K562 (cell line): ENCODE measurements around the gene HPS1. TPM values are rescaled to one million over a fixed set of nuclear protein-coding genes. Genes with fewer than 3 reads are reported as not detected.

ENCODE experiments used
- ATAC-seq: fragments of 200-7000 bp; cut with Tn5 transposase; 3 replicates; pipeline ENCODE4 v1.9.1; 2020; ENCODE audit warnings: moderate library complexity
- BruUV-seq: library from RNA; stranded (reverse); fragments of 400-500 nt; replicated peaks from 2 replicates; lab custom pipeline; 2021; lab: Mats Ljungman, UMichigan
- CTCF ChIA-PET: fragments of 300-600 bp; formaldehyde crosslinking; extraction: SDS; loops from one replicate; lab custom pipeline; 2021; ENCODE audit warnings: low intra/inter-chr PET ratio; lab: Yijun Ruan, JAX
- POLR2A ChIA-PET: fragments of 300-600, 350-650 bp; sonication (Branson Sonifier 250); formaldehyde crosslinking; extraction: SDS; loops from one replicate; lab custom pipeline; 2021; ENCODE audit warnings: antibody characterized with exemption, inconsistent platforms; lab: Yijun Ruan, JAX
- DNase-seq, 4 experiments: peaks; one replicate each; pipeline versions ENCODE4 v3.0.0 to v3.0.0-alpha.2; 2011 to 2018; ENCODE audit warnings: low spot score in 3 of 4, mixed read lengths in 3 of 4; ENCODE audit errors: extremely low read depth in 1 of 4
- FAIRE-seq: peaks from 2 replicates; lab custom pipeline; 2011; peaks lifted over from hg19 to GRCh38; lab: Jason Lieb, UNC
- H2AFZ ChIP-seq: 2 replicates; pipeline ENCODE4 v1.6.0; 2011; ENCODE audit warnings: low read depth, low read length, control low read depth, inconsistent platforms
- H3K27ac ChIP-seq: fragments of 200-600 bp; 3 replicates; pipeline ENCODE4 v1.8.0; 2011; ENCODE audit warnings: low read depth, mild to moderate bottlenecking, control low read depth, inconsistent platforms, low read length, moderate library complexity, mixed read lengths; ENCODE audit errors: extremely low read depth
- H3K27me3 ChIP-seq, 2 experiments: fragments of 300-600 bp in 1 of 2; 2 replicates in 1 of 2; 3 replicates in 1 of 2; pipeline versions ENCODE4 v1.6.0 to v1.8.0; 2011; ENCODE audit warnings: inconsistent platforms in 2 of 2, low read length in 2 of 2, mild to moderate bottlenecking in 1 of 2, mixed read lengths in 1 of 2, moderate library complexity in 1 of 2; ENCODE audit not compliant: control insufficient read depth in 2 of 2, insufficient read depth in 2 of 2
- H3K36me3 ChIP-seq: fragments of 300-600 bp; 3 replicates; pipeline ENCODE4 v1.8.0; 2011; ENCODE audit warnings: mild to moderate bottlenecking, low read length, inconsistent platforms; ENCODE audit not compliant: control insufficient read depth, insufficient read depth
- H3K4me1 ChIP-seq, 2 experiments: fragments of 200-600 bp in 1 of 2; replicated peaks in 1 of 2; 2 replicates in 1 of 2; 3 replicates in 1 of 2; pipeline versions ENCODE4 v1.5.1 to v1.8.0; 2011; ENCODE audit warnings: inconsistent platforms in 2 of 2, low read length in 2 of 2, mild to moderate bottlenecking in 1 of 2, mixed read lengths in 1 of 2, moderate library complexity in 1 of 2; ENCODE audit not compliant: control insufficient read depth in 2 of 2, insufficient read depth in 2 of 2
- H3K4me2 ChIP-seq: 2 replicates; pipeline ENCODE4 v1.6.1; 2011; ENCODE audit warnings: low read length, control low read depth, inconsistent platforms, mixed read lengths; ENCODE audit not compliant: insufficient read depth
- H3K4me3 ChIP-seq: fragments of 200-600 bp; sonication (generic), shearing (Covaris generic); 2 replicates; pipeline ENCODE4 v1.5.1; 2016; ENCODE audit warnings: control low read depth, inconsistent platforms
- H3K79me2 ChIP-seq: fragments of 200-600 bp; 3 replicates; pipeline ENCODE4 v1.8.0; 2011; ENCODE audit warnings: low read length, inconsistent platforms; ENCODE audit not compliant: control insufficient read depth, insufficient read depth
- H3K9ac ChIP-seq, 2 experiments: 2 replicates each; pipeline versions ENCODE4 v1.6.0 to v1.6.1; 2011; ENCODE audit warnings: low read depth in 2 of 2, low read length in 2 of 2, control low read depth in 1 of 2, inconsistent platforms in 1 of 2, mild to moderate bottlenecking in 1 of 2, mixed read lengths in 1 of 2; ENCODE audit not compliant: insufficient read depth in 1 of 2
- H3K9me1 ChIP-seq: one replicate; pipeline ENCODE4 v1.6.0; 2011; ENCODE audit warnings: inconsistent platforms, mild to moderate bottlenecking, low read length, moderate library complexity; ENCODE audit not compliant: control insufficient read depth, insufficient read depth
- H3K9me3 ChIP-seq: replicated peaks from 2 replicates; pipeline ENCODE4 v1.5.1; 2011; ENCODE audit warnings: low read depth, low read length, inconsistent platforms; ENCODE audit not compliant: control insufficient read depth, insufficient read depth
- H4K20me1 ChIP-seq: replicated peaks from 2 replicates; pipeline ENCODE4 v1.6.1; 2011; ENCODE audit warnings: low read length, inconsistent platforms, mixed read lengths; ENCODE audit not compliant: control insufficient read depth, insufficient read depth
- CAMTA2 ChIP-seq: fragments of 250-450 bp; sonication (Bioruptor Pico); conservative IDR thresholded peaks from 2 replicates; pipeline ENCODE4 v1.5.1; 2022
- E2F4 ChIP-seq: sonication (generic); formaldehyde crosslinking; IDR thresholded peaks from 2 replicates; pipeline ENCODE4 v1.8.0; 2022; ENCODE audit warnings: mild to moderate bottlenecking, low read depth, missing genetic modification reagents
- HINFP ChIP-seq: fragments of 450-650 bp; conservative IDR thresholded peaks from 2 replicates; pipeline ENCODE4 v1.6.1; 2016; ENCODE audit warnings: missing genetic modification characterization, low read depth, mild to moderate bottlenecking, control low read depth, missing compliant biosample characterization
- MEF2D ChIP-seq: conservative IDR thresholded peaks from 2 replicates; pipeline ENCODE4 v1.6.1; 2016; ENCODE audit warnings: low read depth, missing genetic modification characterization, missing compliant biosample characterization
- MYNN ChIP-seq, 2 experiments: sonication (generic); formaldehyde crosslinking in 1 of 2; IDR thresholded peaks; 2 replicates each; pipeline versions ENCODE4 v1.5.0 to v1.6.1; 2016 to 2020; ENCODE audit warnings: antibody characterized with exemption in 1 of 2, missing genetic modification reagents in 1 of 2
- NR2C2 ChIP-seq, 2 experiments: fragments of 200-800 bp in 1 of 2; sonication (Bioruptor generic) in 1 of 2; sonication (generic) in 1 of 2; formaldehyde crosslinking in 1 of 2; IDR thresholded peaks; 2 replicates each; pipeline versions ENCODE4 v1.6.1 to v1.8.0; 2016 to 2022; ENCODE audit warnings: mild to moderate bottlenecking in 1 of 2, missing compliant biosample characterization in 1 of 2, missing genetic modification characterization in 1 of 2, missing genetic modification reagents in 1 of 2
- TAF7 ChIP-seq: fragments of 450-650 bp; IDR thresholded peaks from 2 replicates; pipeline ENCODE4 v1.6.1; 2016; ENCODE audit warnings: missing genetic modification characterization, missing compliant biosample characterization
- ZBTB17 ChIP-seq: fragments of 450-650 bp; formaldehyde crosslinking; IDR thresholded peaks from 2 replicates; pipeline ENCODE4 v1.4.0; 2020; ENCODE audit warnings: mild to moderate bottlenecking
- ZEB2 ChIP-seq: fragments of 450-650 bp; IDR thresholded peaks from 2 replicates; pipeline ENCODE4 v1.6.1; 2016
- ZNF134 ChIP-seq: fragments of 250-450 bp; sonication (Bioruptor Pico); conservative IDR thresholded peaks from 2 replicates; pipeline ENCODE4 v1.4.0; 2020
- ZNF217 ChIP-seq: sonication (generic); formaldehyde crosslinking; IDR thresholded peaks from 2 replicates; pipeline ENCODE4 v1.8.0; 2022; ENCODE audit warnings: mild to moderate bottlenecking, missing genetic modification reagents
- ZNF253 ChIP-seq: fragments of 250-450 bp; sonication (Bioruptor Pico); conservative IDR thresholded peaks from 2 replicates; pipeline ENCODE4 v1.6.1; 2021; ENCODE audit warnings: mild to moderate bottlenecking
- ZNF316 ChIP-seq: fragments of 450-650 bp; IDR thresholded peaks from 2 replicates; pipeline ENCODE4 v1.6.1; 2016
- WGBS: fragments of 100-300 bp; shearing (Covaris generic); methylation state at CpG from one replicate; pipeline ENCODE4 v1.1.6; 2016; ENCODE audit warnings: low coverage, mixed read lengths; ENCODE audit not compliant: insufficient coverage; ENCODE audit errors: missing lambda C conversion rate; 5-methylcytosine and 5-hydroxymethylcytosine counted together
- in situ Hi-C: fragments of 300-500 bp; cut with MboI; formaldehyde crosslinking; loops from 4 replicates; pipeline ENCODE4 v1.15.0; 2018; ENCODE audit warnings: inconsistent platforms, mixed read lengths
- intact Hi-C: fragments of 100-400 bp; cut with micrococcal nuclease; formaldehyde crosslinking; loops from 2 replicates; pipeline ENCODE4 v1.14.2; 2022
- polyA plus RNA-seq, 8 experiments: library from polyadenylated mRNA; depleted of rRNA in 4 of 8; stranded (reverse) in 5 of 8; unstranded in 3 of 8; fragments of >200 nt; fragmentation: Nextera tagmentation in 2 of 8; fragmentation: Illumina TruSeq in 1 of 8; extraction: Ambion mirVana in 2 of 8; extraction: Trizol in 1 of 8; gene quantifications; 2 replicates each; pipeline versions ENCODE4 v1.2.1 to v1.2.3, GENCODE V29; 2011 to 2014; ENCODE audit warnings: inconsistent platforms in 1 of 8, missing spikeins in 1 of 8
- total RNA-seq, 7 experiments: library from RNA; depleted of rRNA in 6 of 7; stranded (reverse); fragments of >200 nt in 6 of 7; fragmentation: Illumina TruSeq in 2 of 7; extraction: Trizol in 2 of 7; gene quantifications; 2 replicates each; pipeline versions ENCODE4 v1.2.1 to v1.2.3, GENCODE V29; 2011 to 2021; ENCODE audit warnings: low replicate concordance in 1 of 7
- TF ChIP-seq, protein P1 (sequence below): fragments of 450-650 bp; IDR thresholded peaks from 2 replicates; pipeline ENCODE4 v1.6.1; 2017; ENCODE audit warnings: antibody characterized with exemption, mild to moderate bottlenecking
- TF ChIP-seq, protein P2 (sequence below): fragments of 450-650 bp; formaldehyde crosslinking; IDR thresholded peaks from 2 replicates; pipeline ENCODE4 v1.4.0; 2020; ENCODE audit warnings: mild to moderate bottlenecking

The HPS1 gene
- total and polyA plus RNA-seq, 9 of the 15 experiments (the other 6 are each of a cell fraction or from before 2014, with no cell fraction given): 18.1 to 43.6 (median 26.3) TPM

GRCh38 chr10:98377536-98377935, 69.2 kb downstream of the HPS1 start (continued):
- TF ChIP-seq, protein P1, sequence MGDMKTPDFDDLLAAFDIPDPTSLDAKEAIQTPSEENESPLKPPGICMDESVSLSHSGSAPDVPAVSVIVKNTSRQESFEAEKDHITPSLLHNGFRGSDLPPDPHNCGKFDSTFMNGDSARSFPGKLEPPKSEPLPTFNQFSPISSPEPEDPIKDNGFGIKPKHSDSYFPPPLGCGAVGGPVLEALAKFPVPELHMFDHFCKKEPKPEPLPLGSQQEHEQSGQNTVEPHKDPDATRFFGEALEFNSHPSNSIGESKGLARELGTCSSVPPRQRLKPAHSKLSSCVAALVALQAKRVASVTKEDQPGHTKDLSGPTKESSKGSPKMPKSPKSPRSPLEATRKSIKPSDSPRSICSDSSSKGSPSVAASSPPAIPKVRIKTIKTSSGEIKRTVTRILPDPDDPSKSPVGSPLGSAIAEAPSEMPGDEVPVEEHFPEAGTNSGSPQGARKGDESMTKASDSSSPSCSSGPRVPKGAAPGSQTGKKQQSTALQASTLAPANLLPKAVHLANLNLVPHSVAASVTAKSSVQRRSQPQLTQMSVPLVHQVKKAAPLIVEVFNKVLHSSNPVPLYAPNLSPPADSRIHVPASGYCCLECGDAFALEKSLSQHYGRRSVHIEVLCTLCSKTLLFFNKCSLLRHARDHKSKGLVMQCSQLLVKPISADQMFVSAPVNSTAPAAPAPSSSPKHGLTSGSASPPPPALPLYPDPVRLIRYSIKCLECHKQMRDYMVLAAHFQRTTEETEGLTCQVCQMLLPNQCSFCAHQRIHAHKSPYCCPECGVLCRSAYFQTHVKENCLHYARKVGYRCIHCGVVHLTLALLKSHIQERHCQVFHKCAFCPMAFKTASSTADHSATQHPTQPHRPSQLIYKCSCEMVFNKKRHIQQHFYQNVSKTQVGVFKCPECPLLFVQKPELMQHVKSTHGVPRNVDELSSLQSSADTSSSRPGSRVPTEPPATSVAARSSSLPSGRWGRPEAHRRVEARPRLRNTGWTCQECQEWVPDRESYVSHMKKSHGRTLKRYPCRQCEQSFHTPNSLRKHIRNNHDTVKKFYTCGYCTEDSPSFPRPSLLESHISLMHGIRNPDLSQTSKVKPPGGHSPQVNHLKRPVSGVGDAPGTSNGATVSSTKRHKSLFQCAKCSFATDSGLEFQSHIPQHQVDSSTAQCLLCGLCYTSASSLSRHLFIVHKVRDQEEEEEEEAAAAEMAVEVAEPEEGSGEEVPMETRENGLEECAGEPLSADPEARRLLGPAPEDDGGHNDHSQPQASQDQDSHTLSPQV: no peak
- TF ChIP-seq, protein P2, sequence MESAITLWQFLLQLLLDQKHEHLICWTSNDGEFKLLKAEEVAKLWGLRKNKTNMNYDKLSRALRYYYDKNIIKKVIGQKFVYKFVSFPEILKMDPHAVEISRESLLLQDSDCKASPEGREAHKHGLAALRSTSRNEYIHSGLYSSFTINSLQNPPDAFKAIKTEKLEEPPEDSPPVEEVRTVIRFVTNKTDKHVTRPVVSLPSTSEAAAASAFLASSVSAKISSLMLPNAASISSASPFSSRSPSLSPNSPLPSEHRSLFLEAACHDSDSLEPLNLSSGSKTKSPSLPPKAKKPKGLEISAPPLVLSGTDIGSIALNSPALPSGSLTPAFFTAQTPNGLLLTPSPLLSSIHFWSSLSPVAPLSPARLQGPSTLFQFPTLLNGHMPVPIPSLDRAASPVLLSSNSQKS (CRISPR knock-in tag): no peak
- no peak for TF ChIP-seq MYNN (IDR thresholded peaks at IDR 0.05)
- no peak for TF ChIP-seq MYNN (CRISPR knock-in tag; IDR thresholded peaks at IDR 0.05)

DNA sequence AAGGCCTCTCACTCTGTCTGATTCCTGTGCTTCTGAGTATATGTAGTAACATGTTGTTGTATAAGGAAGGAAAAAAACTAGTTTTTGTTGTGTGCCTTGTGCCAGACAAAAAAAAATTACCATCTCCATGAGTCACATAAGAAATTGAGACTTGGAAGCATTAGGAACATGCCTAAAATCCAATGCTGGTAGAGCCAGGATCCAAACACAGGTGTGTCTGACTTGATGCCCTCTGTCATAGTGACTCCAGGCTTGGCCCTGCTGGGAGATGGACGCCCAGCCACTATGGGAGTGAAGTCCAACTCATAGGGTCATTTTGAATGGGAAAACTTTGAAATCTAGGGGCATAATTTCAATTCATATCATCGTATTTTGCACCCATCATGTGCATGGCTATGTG, 69.7 kb downstream of the HPS1 start:
- H3K4me3 ChIP-seq: no peak overlapping the region
- 0% methylated on average over 2 of the region's 2 CpGs for WGBS
- no TSS peak for BruUV-seq
- DNase-seq: no peak
- in situ Hi-C loops: no loop called here
- no peaks in the 10 kb centered on the region for H3K79me2 ChIP-seq
- peaks cover 12 to 23% of the 10 kb centered on the region in 2 experiments; a peak in 3 of 5 replicates for H3K27me3 ChIP-seq
- ChIA-PET CTCF (no interaction called here), POLR2A (no interaction called here)
- H3K9ac ChIP-seq: no peak overlapping the region
- H3K36me3 ChIP-seq: no peaks in the 10 kb centered on the region
- no peaks in the 10 kb centered on the region for H3K9me1 ChIP-seq
- no peaks in the 10 kb centered on the region for H4K20me1 ChIP-seq
- no peak for ATAC-seq
- peaks cover 0 to 6% of the 10 kb centered on the region in 2 experiments; a peak in 2 of 5 replicates for H3K4me1 ChIP-seq
- intact Hi-C loops: no loop called here
- H2AFZ ChIP-seq: no peak overlapping the region
- no peaks in the 10 kb centered on the region for H3K9me3 ChIP-seq
- H3K4me2 ChIP-seq: no peak overlapping the region
- H3K27ac ChIP-seq: no peak overlapping the region
- no peak for FAIRE-seq
- TF ChIP-seq ZNF253 (no peak), ZNF217 (no peak), ZEB2 (no peak), HINFP (tag) (no peak), CAMTA2 (no peak), TAF7 (tag) (no peak), ZNF316 (no peak), MEF2D (no peak), ZBTB17 (CRISPR knock-in tag) (no peak), ZNF134 (CRISPR knock-in tag) (no peak), NR2C2 (CRISPR knock-in tag; IDR thresholded peaks at IDR 0.05) (no peak), NR2C2 (tag; IDR thresholded peaks at IDR 0.05) (no peak), E2F4 (CRISPR knock-in tag) (no peak)
